Naive thymus-derived CD4-positive, alpha-beta T cell (primary cell): ENCODE results near the gene NAMPT. TPM values are rescaled to one million over a fixed set of nuclear protein-coding genes. Genes with fewer than 3 reads are reported as not detected.

Experiments
- ATAC-seq: fragments of 150-1000 bp; cut with Tn5 transposase; 2 replicates; pipeline ENCODE4 v1.10.0; 2021; ENCODE audit warnings: mild to moderate bottlenecking, moderate library complexity
- CTCF ChIA-PET: fragments of 350-600 bp; sonication (Branson Sonifier 250); formaldehyde crosslinking; loops from one replicate; lab custom pipeline; 2021; ENCODE audit warnings: antibody characterized with exemption; lab: Charles Lee
- POLR2A ChIA-PET: fragments of 350-600 bp; sonication (Branson Sonifier 250); formaldehyde crosslinking; loops from one replicate; lab custom pipeline; 2021; ENCODE audit warnings: antibody characterized with exemption, inconsistent platforms; lab: Charles Lee
- DNase-seq, 9 donors: peaks; one replicate each; pipeline versions ENCODE4 v3.0.0 to v3.0.0-alpha.2; 2020 to 2022; ENCODE audit warnings: mixed read lengths in 1 of 9
- H3K27ac ChIP-seq: one replicate; pipeline ENCODE4 v1.7.0; 2013; ENCODE audit warnings: mild to moderate bottlenecking, low read depth, low read length, moderate library complexity
- H3K27me3 ChIP-seq, 2 donors: one replicate each; pipeline ENCODE4 v1.7.0; 2013; ENCODE audit warnings: low read length in 2 of 2, mild to moderate bottlenecking in 2 of 2, moderate library complexity in 2 of 2; ENCODE audit not compliant: control insufficient read depth in 2 of 2, insufficient read depth in 2 of 2
- H3K36me3 ChIP-seq, 3 experiments: 1 replicate in 2 of 3; 2 replicates in 1 of 3; pipeline ENCODE4 v1.7.0; 2013; ENCODE audit warnings: low read length in 3 of 3, mild to moderate bottlenecking in 3 of 3, moderate library complexity in 1 of 3; ENCODE audit not compliant: insufficient read depth in 3 of 3, control insufficient read depth in 2 of 3
- H3K4me1 ChIP-seq, 2 donors: one replicate each; pipeline ENCODE4 v1.7.0; 2013; ENCODE audit warnings: low read length in 2 of 2, mild to moderate bottlenecking in 2 of 2, moderate library complexity in 1 of 2; ENCODE audit not compliant: control insufficient read depth in 2 of 2, insufficient read depth in 2 of 2
- H3K4me3 ChIP-seq: 2 replicates; pipeline ENCODE4 v1.7.0; 2013; ENCODE audit warnings: mild to moderate bottlenecking, low read length
- H3K9me3 ChIP-seq, 3 experiments: 1 replicate in 2 of 3; 2 replicates in 1 of 3; pipeline ENCODE4 v1.7.0; 2013; ENCODE audit warnings: low read length in 3 of 3; ENCODE audit not compliant: control insufficient read depth in 2 of 3
- H3K27ac Mint-ChIP-seq, 9 donors: one replicate each; pipeline ENCODE4 v1.8.0; 2020 to 2022; ENCODE audit warnings: mixed read lengths in 9 of 9, mild to moderate bottlenecking in 8 of 9, moderate library complexity in 5 of 9, inconsistent platforms in 2 of 9
- H3K27me3 Mint-ChIP-seq, 5 donors: one replicate each; pipeline ENCODE4 v1.8.0; 2021 to 2022; ENCODE audit warnings: mixed read lengths in 5 of 5, mild to moderate bottlenecking in 1 of 5
- H3K36me3 Mint-ChIP-seq, 5 donors: one replicate each; pipeline ENCODE4 v1.8.0; 2020 to 2022; ENCODE audit warnings: mixed read lengths in 5 of 5, mild to moderate bottlenecking in 3 of 5, inconsistent platforms in 1 of 5
- H3K4me1 Mint-ChIP-seq, 7 donors: one replicate each; pipeline ENCODE4 v1.8.0; 2020 to 2022; ENCODE audit warnings: mixed read lengths in 7 of 7, mild to moderate bottlenecking in 3 of 7, inconsistent platforms in 1 of 7
- H3K4me3 Mint-ChIP-seq, 10 donors: one replicate each; pipeline ENCODE4 v1.8.0; 2020 to 2022; ENCODE audit warnings: mild to moderate bottlenecking in 10 of 10, mixed read lengths in 10 of 10, moderate library complexity in 6 of 10, inconsistent platforms in 2 of 10
- H3K9me3 Mint-ChIP-seq, 11 donors: one replicate each; pipeline ENCODE4 v1.8.0; 2020 to 2022; ENCODE audit warnings: mixed read lengths in 11 of 11, mild to moderate bottlenecking in 4 of 11, inconsistent platforms in 1 of 11, moderate library complexity in 1 of 11
- intact Hi-C, 2 donors: fragments of 100-400 bp; cut with micrococcal nuclease; formaldehyde crosslinking; loops; one replicate each; pipeline ENCODE4 v1.15.1; 2023
- polyA plus RNA-seq, 2 donors: library from polyadenylated mRNA; unstranded; fragments of 300-500 nt; fragmentation: Illumina TruSeq; gene quantifications; one replicate each; pipeline ENCODE4 v1.2.3, GENCODE V29; 2021
- total RNA-seq, 6 experiments: library from RNA in 5 of 6; stranded (reverse) in 5 of 6; gene quantifications; 1 replicate in 5 of 6; 2 replicates in 1 of 6; pipeline ENCODE4 v1.2.3 and lab custom pipeline; 2021 to 2026

NAMPT gene
- total and polyA plus RNA-seq, 7 experiments from 2014 or later: 13.9 to 731 (median 25.0) TPM

- H3K4me3 ChIP-seq: peak overlapping the region; percentile 94
- H3K9me3 Mint-ChIP-seq: no peaks in the 10 kb centered on the region
- peaks cover 0 to 7% (median 0%) of the 10 kb centered on the region in 5 donors for H3K36me3 Mint-ChIP-seq
- peak overlapping the region; percentile 84 to 98 (median 97) for H3K27ac Mint-ChIP-seq
- H3K27ac ChIP-seq: peak overlapping the region; percentile 94
- intact Hi-C loops: loop anchor here (1.0 to 10.0 kb wide), 23 partner anchors 26 to 1605 kb away; partner anchors contain the start of genes DLD (in 2 of the 2), SYPL1 (in 2 of the 2), ATXN7L1 (in 1 of the 2) and CBLL1 (in 1 of the 2)
- ChIA-PET CTCF (interaction anchor here (1.3 kb wide), 1 partner anchor 882 kb away, joined by 3 read pairs; no protein-coding TSS in a partner anchor), POLR2A (interaction anchor here (0.6 to 2.6 kb wide), 2 partner anchors 214 to 882 kb away, joined by 3 to 7 read pairs; no protein-coding TSS in a partner anchor)
- H3K4me3 Mint-ChIP-seq: peak overlapping the region; percentile 91 to 99 (median 96)
- peaks cover 0 to 6% (median 2%) of the 10 kb centered on the region in 5 donors for H3K27me3 Mint-ChIP-seq
- no peaks in the 10 kb centered on the region for H3K27me3 ChIP-seq
- H3K4me1 Mint-ChIP-seq: peaks cover 15 to 40% (median 29%) of the 10 kb centered on the region in 7 donors
- ATAC-seq (no peak), DNase-seq (no peak)
- H3K36me3 ChIP-seq: no peaks in the 10 kb centered on the region
- no peaks in the 10 kb centered on the region for H3K9me3 ChIP-seq
- peaks cover 9 to 10% of the 10 kb centered on the region in 2 donors for H3K4me1 ChIP-seq
These were observed 1.2 kb upstream of the NAMPT start for GRCh38 chr7:106285855-106286492.

GRCh38 chr7:106285051-106285854 lies 470 bp upstream of the NAMPT start:
- Mint-ChIP-seq H3K27me3 (peaks cover 0 to under 1% (median 0%) of the 10 kb centered on the region in 5 donors), H3K4me1 (peaks cover 17 to 46% (median 33%) of the 10 kb centered on the region in 7 donors)

GRCh38 chr7:106283831-106284713 lies 711 bp downstream of the NAMPT start:
- H3K4me3 Mint-ChIP-seq: peak overlapping the region; percentile 90 to 99 (median 96)
- Histone ChIP-seq H3K9me3 (no peaks in the 10 kb centered on the region), H3K27ac (peak overlapping the region; percentile 94), H3K4me1 (peaks cover 9 to 10% of the 10 kb centered on the region in 2 donors), H3K4me3 (peak overlapping the region; percentile 67), H3K36me3 (no peaks in the 10 kb centered on the region), H3K27me3 (no peaks in the 10 kb centered on the region)
- CTCF ChIA-PET: no interaction called here
- DNase-seq (peak; percentile 18 to 78 (median 46)), ATAC-seq (peak; percentile 10)
- H3K27me3 Mint-ChIP-seq: no peaks in the 10 kb centered on the region
- H3K36me3 Mint-ChIP-seq: peaks cover 0 to 15% (median 0%) of the 10 kb centered on the region in 5 donors
- POLR2A ChIA-PET: interaction anchor here (0.8 to 2.6 kb wide), 6 partner anchors 13 to 1272 kb away, joined by 3 to 15 read pairs (median 5); partner anchors contain the start of gene HBP1
- H3K27ac Mint-ChIP-seq: peak overlapping the region; percentile 87 to 99 (median 95)
- intact Hi-C loops: loop anchor here (1.0 to 10.0 kb wide), 12 partner anchors 179 to 1607 kb away; partner anchors contain the start of genes DLD (in 2 of the 2), ATXN7L1 (in 1 of the 2), PIK3CG (in 1 of the 2) and RINT1 (in 1 of the 2)
- no peaks in the 10 kb centered on the region for H3K9me3 Mint-ChIP-seq
- peaks cover 27 to 58% (median 42%) of the 10 kb centered on the region in 7 donors for H3K4me1 Mint-ChIP-seq

More at GRCh38 chr7:106285051-106285854, 470 bp upstream of the NAMPT start:
- Histone ChIP-seq H3K36me3 (no peaks in the 10 kb centered on the region), H3K4me3 (peak overlapping the region; percentile 94), H3K9me3 (no peaks in the 10 kb centered on the region), H3K27ac (peak overlapping the region; percentile 94), H3K27me3 (no peaks in the 10 kb centered on the region), H3K4me1 (peaks cover 9 to 10% of the 10 kb centered on the region in 2 donors)
- intact Hi-C loops: loop anchor here (1.0 to 10.0 kb wide), 23 partner anchors 25 to 1606 kb away; partner anchors contain the start of genes DLD (in 2 of the 2), SYPL1 (in 2 of the 2), ATXN7L1 (in 1 of the 2) and CBLL1 (in 1 of the 2)
- CTCF ChIA-PET: interaction anchor here (1.3 kb wide), 1 partner anchor 883 kb away, joined by 3 read pairs; no protein-coding TSS in a partner anchor
- H3K27ac Mint-ChIP-seq: peak overlapping the region; percentile 84 to 99 (median 98)
- peak; percentile 94 for ATAC-seq
- DNase-seq: peak; percentile 92 to 99 (median 96)
- POLR2A ChIA-PET: interaction anchor here (0.6 to 2.6 kb wide), 8 partner anchors 12 to 1273 kb away, joined by 3 to 15 read pairs (median 4); partner anchors contain the start of gene HBP1
- H3K36me3 Mint-ChIP-seq: peaks cover 0 to 10% (median 0%) of the 10 kb centered on the region in 5 donors
- no peaks in the 10 kb centered on the region for H3K9me3 Mint-ChIP-seq
- H3K4me3 Mint-ChIP-seq: peak overlapping the region; percentile 91 to 99 (median 96)

- Histone ChIP-seq H3K36me3 (no peaks in the 10 kb centered on the region), H3K4me3 (peak overlapping the region; percentile 67), H3K27ac (peak overlapping the region; percentile 94), H3K27me3 (no peaks in the 10 kb centered on the region), H3K4me1 (peaks cover 9 to 10% of the 10 kb centered on the region in 2 donors), H3K9me3 (no peaks in the 10 kb centered on the region)
- ChIA-PET CTCF (no interaction called here), POLR2A (interaction anchor here (2.2 to 2.6 kb wide), 2 partner anchors 212 to 885 kb away, joined by 7 to 15 read pairs; partner anchors contain the start of gene HBP1)
- Mint-ChIP-seq H3K27me3 (no peaks in the 10 kb centered on the region), H3K9me3 (no peaks in the 10 kb centered on the region), H3K36me3 (peaks cover 0 to 15% (median 0%) of the 10 kb centered on the region in 5 donors), H3K4me1 (peaks cover 27 to 63% (median 44%) of the 10 kb centered on the region in 7 donors), H3K27ac (peak overlapping the region; percentile 87 to 95 (median 91)), H3K4me3 (peak overlapping the region; percentile 86 to 98 (median 92))
- intact Hi-C loops: loop anchor here (5.0 to 10.0 kb wide), 4 partner anchors 209 to 606 kb away; partner anchors contain the start of gene PIK3CG (in 1 of the 2)
- ATAC-seq (no peak), DNase-seq (no peak)
These were observed 1.3 kb downstream of the NAMPT start for GRCh38 chr7:106283501-106283830.

GRCh38 chr7:106282852-106283251 lies 1.9 kb downstream of the NAMPT start:
- Mint-ChIP-seq H3K27me3 (no peaks in the 10 kb centered on the region), H3K4me1 (peaks cover 27 to 69% (median 50%) of the 10 kb centered on the region in 7 donors), H3K4me3 (peak overlapping the region in 5 of 10 donors; percentile 6 to 96 (median 72)), H3K9me3 (no peaks in the 10 kb centered on the region), H3K36me3 (peaks cover 0 to 15% (median 0%) of the 10 kb centered on the region in 5 donors), H3K27ac (peak overlapping the region in 1 of 9 donors; percentile 44)
- H3K9me3 ChIP-seq: no peaks in the 10 kb centered on the region
- peaks cover 9 to 10% of the 10 kb centered on the region in 2 donors for H3K4me1 ChIP-seq
- POLR2A ChIA-PET: no interaction called here
- H3K36me3 ChIP-seq: no peaks in the 10 kb centered on the region
- no peak for DNase-seq
- CTCF ChIA-PET: no interaction called here
- no peak overlapping the region for H3K4me3 ChIP-seq
- H3K27ac ChIP-seq: no peak overlapping the region
- intact Hi-C loops: loop anchor here (5.0 to 10.0 kb wide), 4 partner anchors 208 to 606 kb away; partner anchors contain the start of gene PIK3CG (in 1 of the 2)
- H3K27me3 ChIP-seq: no peaks in the 10 kb centered on the region
- no peak for ATAC-seq
